Ovary (tissue), 9 donors: ENCODE measurements around the gene PDK4. TPM values are rescaled to one million over a fixed set of nuclear protein-coding genes. Genes with fewer than 3 reads are reported as not detected.

Source experiments
- DNase-seq, 5 donors: peaks; one replicate each; pipeline ENCODE4 v3.0.0-alpha.2; 2019 to 2020
- H3K27ac ChIP-seq, 2 donors: fragments of 200-600 bp; one replicate each; pipeline versions ENCODE4 v1.5.1 to v1.8.0; 2019 to 2022
- H3K27me3 ChIP-seq: fragments of 200-600 bp; one replicate; pipeline ENCODE4 v1.8.0; 2022
- H3K36me3 ChIP-seq: fragments of 200-600 bp; sonication (generic); one replicate; pipeline ENCODE4 v1.5.1; 2019
- H3K4me1 ChIP-seq: one replicate; pipeline ENCODE4 v1.8.1; 2013; ENCODE audit warnings: mild to moderate bottlenecking, moderate library complexity; ENCODE audit not compliant: insufficient read depth
- H3K4me3 ChIP-seq: fragments of 200-600 bp; sonication (generic); one replicate; pipeline ENCODE4 v1.5.1; 2017
- H3K9me3 ChIP-seq, 2 donors: fragments of 200-600 bp in 1 of 2; sonication (generic) in 1 of 2; one replicate each; pipeline versions ENCODE4 v1.5.1 to v1.8.1; 2013 to 2019; ENCODE audit warnings: mild to moderate bottlenecking in 1 of 2, moderate library complexity in 1 of 2
- EP300 ChIP-seq: sonication (generic); formaldehyde crosslinking; IDR thresholded peaks from one replicate; pipeline ENCODE4 v1.6.1; 2017; ENCODE audit warnings: antibody characterized with exemption
- POLR2A ChIP-seq: fragments of 450-650 bp; IDR thresholded peaks from one replicate; pipeline ENCODE4 v1.6.1; 2017; ENCODE audit warnings: antibody characterized with exemption, mild to moderate bottlenecking, moderate library complexity
- WGBS, 3 donors: extraction: QIAGEN DNeasy Blood & Tissue Kit in 1 of 3; methylation state at CpG; one replicate each; pipeline versions ENCODE4 v1.1.5 to v1.1.7; 2013 to 2017; 5-methylcytosine and 5-hydroxymethylcytosine counted together
- intact Hi-C, 4 donors: fragments of 100-400 bp; cut with DNase I; formaldehyde crosslinking; loops; one replicate each; pipeline versions ENCODE4 v1.11.0 to v1.15.1; 2022 to 2023
- polyA plus RNA-seq, 2 donors: library from polyadenylated mRNA; stranded (reverse); fragments of 200-250 nt in 1 of 2; fragments of 350-450 nt in 1 of 2; fragmentation: Illumina TruSeq in 1 of 2; extraction: RNeasy Lipid Tissue Mini Kit (QIAGEN cat#74804) in 1 of 2; gene quantifications; one replicate each; pipeline ENCODE4 v1.2.3, GENCODE V29; 2013 to 2014
- total RNA-seq, 7 donors: library from RNA; depleted of rRNA in 2 of 7; stranded (reverse); fragments of >200 nt in 2 of 7; fragmentation: NEBNext Ultra II Directional in 3 of 7; extraction: Animal tissue kit (Norgen Biotek cat#: 25700) in 3 of 7; gene quantifications; one replicate each; pipeline versions ENCODE4 v1.1.0 to v1.2.4, GENCODE V29; 2016 to 2023
- TF ChIP-seq, protein P1 (sequence below), 3 donors: fragments of 450-650 bp in 2 of 3; fragments of 200-600 bp in 1 of 3; IDR thresholded peaks; one replicate each; pipeline versions ENCODE4 v1.5.1 to v1.8.0; 2016 to 2022; ENCODE audit warnings: antibody characterized with exemption in 3 of 3, mild to moderate bottlenecking in 1 of 3
- donor health status: DM: no; HTN: no; CAD: no; lungs with moderate emphysema.
- donor health status: DM: no; HTN: no; CAD: no.
- donor health status: Bipolar disorder and iron deficiency.
- donor health status: DM: yes; HTN: yes; CAD: no.
- donor health status: DM: no; HTN: no; CAD: no.
- donor health status: DM: yes; HTN: yes; CAD: no.

The PDK4 gene
- total and polyA plus RNA-seq, 9 donors = 45.9 to 718 (median 185) TPM

GRCh38 chr7:95631527-95631926 is 35.2 kb upstream of the PDK4 start:
- no peak for TF ChIP-seq EP300
- TF ChIP-seq, protein P1, sequence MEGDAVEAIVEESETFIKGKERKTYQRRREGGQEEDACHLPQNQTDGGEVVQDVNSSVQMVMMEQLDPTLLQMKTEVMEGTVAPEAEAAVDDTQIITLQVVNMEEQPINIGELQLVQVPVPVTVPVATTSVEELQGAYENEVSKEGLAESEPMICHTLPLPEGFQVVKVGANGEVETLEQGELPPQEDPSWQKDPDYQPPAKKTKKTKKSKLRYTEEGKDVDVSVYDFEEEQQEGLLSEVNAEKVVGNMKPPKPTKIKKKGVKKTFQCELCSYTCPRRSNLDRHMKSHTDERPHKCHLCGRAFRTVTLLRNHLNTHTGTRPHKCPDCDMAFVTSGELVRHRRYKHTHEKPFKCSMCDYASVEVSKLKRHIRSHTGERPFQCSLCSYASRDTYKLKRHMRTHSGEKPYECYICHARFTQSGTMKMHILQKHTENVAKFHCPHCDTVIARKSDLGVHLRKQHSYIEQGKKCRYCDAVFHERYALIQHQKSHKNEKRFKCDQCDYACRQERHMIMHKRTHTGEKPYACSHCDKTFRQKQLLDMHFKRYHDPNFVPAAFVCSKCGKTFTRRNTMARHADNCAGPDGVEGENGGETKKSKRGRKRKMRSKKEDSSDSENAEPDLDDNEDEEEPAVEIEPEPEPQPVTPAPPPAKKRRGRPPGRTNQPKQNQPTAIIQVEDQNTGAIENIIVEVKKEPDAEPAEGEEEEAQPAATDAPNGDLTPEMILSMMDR (IDR thresholded peaks at IDR 0.05) = no peak
- no peak for TF ChIP-seq POLR2A
- Histone ChIP-seq H3K36me3 (no peaks in the 10 kb centered on the region), H3K4me3 (no peak overlapping the region), H3K9me3 (no peaks in the 10 kb centered on the region), H3K27ac (no peak overlapping the region), H3K4me1 (peaks cover 2% of the 10 kb centered on the region), H3K27me3 (no peaks in the 10 kb centered on the region)
- 71 to 99% (median 99%) methylated on average over 7 of the region's 7 CpGs for WGBS, 3 donors
- no peak for DNase-seq
- intact Hi-C loops = no loop called here

DNA sequence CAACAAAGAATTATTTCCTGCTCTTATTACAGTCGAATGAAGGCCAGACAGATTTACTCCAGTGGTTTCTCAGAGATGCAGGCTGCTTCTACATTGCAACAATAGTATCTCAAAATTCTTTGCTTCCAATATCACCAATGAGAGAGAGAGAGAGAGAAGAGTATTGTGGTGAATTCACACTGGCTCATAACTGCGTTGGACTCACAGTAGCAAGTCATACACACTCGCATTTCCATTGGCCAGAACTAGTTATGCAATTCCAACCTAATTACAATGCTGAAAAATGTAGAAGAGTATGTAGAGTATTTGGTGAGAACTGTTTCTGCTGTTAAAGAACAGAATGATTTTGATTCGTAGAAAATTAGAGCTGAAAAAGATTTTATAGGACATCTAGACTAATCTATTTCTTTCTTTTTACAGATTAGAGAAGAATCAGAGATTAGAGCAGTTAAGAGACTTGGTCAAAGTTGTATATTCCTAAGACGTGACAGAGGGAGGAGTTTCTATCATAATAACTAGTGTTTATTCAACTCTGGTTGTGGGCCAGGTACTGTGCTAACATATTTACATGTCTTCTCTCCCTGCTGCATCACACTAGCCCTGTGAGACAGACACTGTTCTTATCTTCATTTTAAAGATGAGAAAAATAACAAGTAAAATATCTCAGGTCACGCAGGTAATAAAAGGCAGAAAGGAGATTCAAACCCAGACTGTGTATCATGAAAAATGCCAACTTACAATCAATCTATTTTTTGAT is 34.6 kb upstream of the PDK4 start:
- Histone ChIP-seq H3K27ac (no peak overlapping the region), H3K27me3 (no peaks in the 10 kb centered on the region), H3K36me3 (no peaks in the 10 kb centered on the region), H3K4me1 (peaks cover 2% of the 10 kb centered on the region), H3K9me3 (no peaks in the 10 kb centered on the region), H3K4me3 (no peak overlapping the region)
- 49 to 69% (median 68%) methylated on average over 6 of the region's 6 CpGs for WGBS, 3 donors
- no peak for TF ChIP-seq EP300
- TF ChIP-seq, protein P1 (IDR thresholded peaks at IDR 0.05) = no peak
- no peak for TF ChIP-seq POLR2A
- DNase-seq = no peak
- intact Hi-C loops = no loop called here

DNA sequence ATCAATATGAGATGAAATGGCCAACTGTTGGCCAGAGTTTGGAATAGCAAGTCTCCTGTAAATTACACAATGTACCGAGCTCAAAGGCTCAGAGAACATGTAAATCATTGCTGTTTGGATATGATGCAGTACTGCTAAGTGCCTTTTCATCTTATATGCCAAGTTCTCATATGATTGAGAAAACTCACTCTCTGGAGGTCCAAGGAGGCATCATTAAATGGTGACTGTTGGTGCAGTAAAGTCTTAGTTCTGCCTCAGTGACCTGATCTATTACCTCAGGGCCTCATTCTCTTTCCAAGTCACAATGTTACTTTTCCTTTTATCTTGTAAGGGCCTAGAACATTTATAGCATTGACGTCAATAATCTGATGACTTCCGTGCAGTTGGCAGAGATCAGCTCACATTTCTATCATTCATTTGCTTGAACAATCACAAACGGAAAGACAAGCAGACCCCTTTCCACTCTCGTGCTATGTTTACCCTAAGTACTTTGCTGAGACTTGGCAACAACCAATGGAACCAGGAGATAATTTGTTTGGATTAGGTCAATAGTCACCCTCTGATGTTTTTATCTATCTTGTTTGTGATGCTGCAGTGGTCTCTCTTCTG is 32.6 kb upstream of the PDK4 start:
- intact Hi-C loops = no loop called here
- Histone ChIP-seq H3K4me3 (no peak overlapping the region), H3K4me1 (peaks cover 2% of the 10 kb centered on the region), H3K27ac (no peak overlapping the region), H3K36me3 (no peaks in the 10 kb centered on the region), H3K27me3 (no peaks in the 10 kb centered on the region), H3K9me3 (no peaks in the 10 kb centered on the region)
- WGBS, 3 donors = 40 to 51% (median 45%) methylated on average over 5 of the region's 5 CpGs
- no peak for DNase-seq
- TF ChIP-seq POLR2A (no peak), EP300 (peak; percentile 71)
- TF ChIP-seq, protein P1 (IDR thresholded peaks at IDR 0.05) = no peak

GRCh38 chr7:95623788-95624187 is 27.5 kb upstream of the PDK4 start:
- WGBS, 3 donors = 83 to 86% (median 85%) methylated on average over 1 of the region's 1 CpG
- Histone ChIP-seq H3K36me3 (no peaks in the 10 kb centered on the region), H3K9me3 (no peaks in the 10 kb centered on the region), H3K4me3 (no peak overlapping the region), H3K27ac (no peak overlapping the region), H3K27me3 (no peaks in the 10 kb centered on the region), H3K4me1 (peaks cover 2% of the 10 kb centered on the region)
- intact Hi-C loops = no loop called here
- TF ChIP-seq EP300 (no peak), POLR2A (no peak)
- TF ChIP-seq, protein P1 (IDR thresholded peaks at IDR 0.05) = no peak
- DNase-seq = no peak
